Kidney (tissue), 11 donors: Measurements from ENCODE around the gene AGAP9. TPM values are rescaled to one million over a fixed set of nuclear protein-coding genes. Genes with fewer than 3 reads are reported as not detected.
"Not testable (repeated sequence)": the region's sequence is repeated elsewhere in the genome, so short reads cannot be mapped to it uniquely, and the experiment has no call there.

Experiments used
- DNase-seq, 5 donors: peaks; one replicate each; pipeline ENCODE4 v3.0.0-alpha.2; 2013 to 2020
- FAIRE-seq: peaks from 2 replicates; lab custom pipeline; 2012; peaks lifted over from hg19 to GRCh38; lab: Jason Lieb, UNC
- H3K27ac ChIP-seq, 2 donors: one replicate each; pipeline ENCODE4 v1.7.0; 2013; ENCODE audit warnings: low read depth in 2 of 2, low read length in 2 of 2, inconsistent platforms in 1 of 2
- H3K27me3 ChIP-seq: one replicate; pipeline ENCODE4 v1.7.1; 2013; ENCODE audit warnings: low read length, inconsistent platforms; ENCODE audit not compliant: control insufficient read depth, insufficient read depth
- H3K36me3 ChIP-seq, 3 donors: one replicate each; pipeline versions ENCODE4 v1.7.0 to v1.7.1; 2013; ENCODE audit warnings: low read length in 3 of 3, control low read depth in 1 of 3, inconsistent platforms in 1 of 3; ENCODE audit not compliant: insufficient read depth in 3 of 3, control insufficient read depth in 2 of 3
- H3K4me1 ChIP-seq, 3 donors: one replicate each; pipeline versions ENCODE4 v1.7.0 to v1.7.1; 2013; ENCODE audit warnings: low read length in 3 of 3, inconsistent platforms in 1 of 3, low read depth in 1 of 3; ENCODE audit not compliant: control insufficient read depth in 2 of 3, insufficient read depth in 2 of 3
- H3K4me3 ChIP-seq, 3 donors: one replicate each; pipeline versions ENCODE4 v1.7.0 to v1.8.1; 2013; ENCODE audit warnings: low read length in 3 of 3, control low read depth in 1 of 3, inconsistent platforms in 1 of 3
- H3K9ac ChIP-seq, 3 donors: one replicate each; pipeline versions ENCODE4 v1.7.0 to v1.7.1; 2013; ENCODE audit warnings: low read length in 3 of 3, control low read depth in 1 of 3, inconsistent platforms in 1 of 3
- H3K9me3 ChIP-seq, 3 donors: one replicate each; pipeline versions ENCODE4 v1.7.0 to v1.7.1; 2013; ENCODE audit warnings: low read length in 3 of 3, control low read depth in 1 of 3, inconsistent platforms in 1 of 3; ENCODE audit not compliant: control insufficient read depth in 2 of 3, insufficient read depth in 1 of 3
- intact Hi-C: fragments of 100-400 bp; cut with DNase I; formaldehyde crosslinking; loops from one replicate; pipeline ENCODE4 v1.11.1; 2022
- polyA plus RNA-seq: library from polyadenylated mRNA; stranded (reverse); fragments of 350-450 nt; fragmentation: Illumina TruSeq; extraction: RNeasy Lipid Tissue Mini Kit (QIAGEN cat#74804); gene quantifications from one replicate; pipeline ENCODE4 v1.2.3, GENCODE V29; 2014; ENCODE audit warnings: low read depth, low replicate concordance; ENCODE audit not compliant: insufficient read depth
- total RNA-seq: library from RNA; stranded (reverse); fragmentation: NEBNext Ultra II Directional; extraction: Animal tissue kit (Norgen Biotek cat#: 25700); gene quantifications from one replicate; pipeline ENCODE4 v1.2.1, GENCODE V29; 2021
- donor health status: control.
- donor health status: control.
- donor health status: DM: yes; HTN: yes; CAD: no.
- donor health status: Normal renal cell carcinoma (clear cell type).

The AGAP9 gene
- total and polyA plus RNA-seq, 2 donors from 2014 or later = 9.1 to 10.3 TPM

GRCh38 chr10:47475101-47475500 is 48.3 kb downstream of the AGAP9 start:
- H3K27ac ChIP-seq, H3K36me3 ChIP-seq, H3K4me3 ChIP-seq, H3K9me3 ChIP-seq, H3K4me1 ChIP-seq, H3K27me3 ChIP-seq, H3K9ac ChIP-seq, FAIRE-seq, intact Hi-C loops: not testable (repeated sequence)
- peak in 1 of 5 donors; percentile 63 for DNase-seq

GRCh38 chr10:47473516-47473915 is 49.9 kb downstream of the AGAP9 start:
- H3K36me3 ChIP-seq, H3K9ac ChIP-seq, H3K9me3 ChIP-seq, H3K27me3 ChIP-seq, FAIRE-seq, H3K27ac ChIP-seq, H3K4me1 ChIP-seq, DNase-seq, intact Hi-C loops, H3K4me3 ChIP-seq: not testable (repeated sequence)

- H3K9me3 ChIP-seq, H3K9ac ChIP-seq, H3K27me3 ChIP-seq, FAIRE-seq, H3K27ac ChIP-seq, H3K4me3 ChIP-seq, H3K4me1 ChIP-seq, DNase-seq, intact Hi-C loops, H3K36me3 ChIP-seq: not testable (repeated sequence)
Observed at GRCh38 chr10:47472647-47473046, 50.8 kb downstream of the AGAP9 start.

GRCh38 chr10:47472072-47472471 is 51.4 kb downstream of the AGAP9 start:
- H3K27me3 ChIP-seq, H3K27ac ChIP-seq, H3K4me1 ChIP-seq, FAIRE-seq, DNase-seq, H3K9me3 ChIP-seq, H3K9ac ChIP-seq, H3K36me3 ChIP-seq, intact Hi-C loops, H3K4me3 ChIP-seq: not testable (repeated sequence)

GRCh38 chr10:47468731-47469528 is 54.5 kb downstream of the AGAP9 start:
- H3K9me3 ChIP-seq, H3K4me3 ChIP-seq, H3K36me3 ChIP-seq, H3K9ac ChIP-seq, intact Hi-C loops, FAIRE-seq, H3K27ac ChIP-seq, H3K4me1 ChIP-seq, H3K27me3 ChIP-seq: not testable (repeated sequence)
- peak in 1 of 5 donors; percentile 65 for DNase-seq

- H3K27ac ChIP-seq, H3K4me3 ChIP-seq, H3K36me3 ChIP-seq, DNase-seq, intact Hi-C loops, H3K27me3 ChIP-seq, FAIRE-seq, H3K9me3 ChIP-seq, H3K4me1 ChIP-seq, H3K9ac ChIP-seq: not testable (repeated sequence)
Observed at GRCh38 chr10:47467957-47468356, 55.5 kb downstream of the AGAP9 start.

GRCh38 chr10:47467458-47467857 is 56.0 kb downstream of the AGAP9 start:
- H3K9me3 ChIP-seq, H3K9ac ChIP-seq, H3K4me1 ChIP-seq, intact Hi-C loops, H3K27ac ChIP-seq, H3K36me3 ChIP-seq, H3K27me3 ChIP-seq, FAIRE-seq, H3K4me3 ChIP-seq: not testable (repeated sequence)
- DNase-seq = peak in 1 of 5 donors; percentile 43

- H3K4me3 ChIP-seq, H3K9me3 ChIP-seq, H3K36me3 ChIP-seq, H3K27ac ChIP-seq, DNase-seq, H3K4me1 ChIP-seq, intact Hi-C loops, FAIRE-seq, H3K9ac ChIP-seq, H3K27me3 ChIP-seq: not testable (repeated sequence)
Observed at GRCh38 chr10:47465216-47465917, 58.1 kb downstream of the AGAP9 start.
